Measurements from ENCODE around the gene AJAP1.

The AJAP1 gene

GRCh38 chr1:4786055-4786454 lies 131.6 kb downstream of the AJAP1 start:
- no peaks in the 10 kb centered on the region for H3K9me3 ChIP-seq (ENCODE audit: severe bottlenecking)
- no peak overlapping the region for H3K27ac ChIP-seq (ENCODE audit: poor library complexity, severe bottlenecking)
- no peak overlapping the region for H3K4me3 ChIP-seq (ENCODE audit: severe bottlenecking)
- no peak for TF ChIP-seq CTCF (IDR thresholded peaks at IDR 0.05; ENCODE audit: poor library complexity, severe bottlenecking)
- DNase-seq (ENCODE audit: low spot score) (no peak), ATAC-seq (ENCODE audit: low read depth) (no peak)
- no peaks in the 10 kb centered on the region for H3K4me1 ChIP-seq (ENCODE audit: insufficient read depth, poor library complexity, severe bottlenecking)
- H3K36me3 ChIP-seq (ENCODE audit: low read depth) = no peaks in the 10 kb centered on the region
- H3K27me3 ChIP-seq (ENCODE audit: insufficient read depth, poor library complexity, severe bottlenecking) = no peaks in the 10 kb centered on the region

- Histone ChIP-seq H3K4me1 (ENCODE audit: insufficient read depth, poor library complexity, severe bottlenecking) (no peaks in the 10 kb centered on the region), H3K36me3 (ENCODE audit: low read depth) (no peaks in the 10 kb centered on the region), H3K27me3 (ENCODE audit: insufficient read depth, poor library complexity, severe bottlenecking) (no peaks in the 10 kb centered on the region), H3K9me3 (ENCODE audit: severe bottlenecking) (no peaks in the 10 kb centered on the region), H3K4me3 (ENCODE audit: severe bottlenecking) (no peak overlapping the region), H3K27ac (ENCODE audit: poor library complexity, severe bottlenecking) (no peak overlapping the region)
- ATAC-seq (ENCODE audit: low read depth) = no peak
- TF ChIP-seq CTCF (IDR thresholded peaks at IDR 0.05; ENCODE audit: poor library complexity, severe bottlenecking) = no peak
- DNase-seq (ENCODE audit: low spot score) = no peak
Observed at GRCh38 chr1:4787551-4787950, 133.1 kb downstream of the AJAP1 start.

- Histone ChIP-seq H3K9me3 (ENCODE audit: severe bottlenecking) (no peaks in the 10 kb centered on the region), H3K4me1 (ENCODE audit: insufficient read depth, poor library complexity, severe bottlenecking) (no peaks in the 10 kb centered on the region), H3K27ac (ENCODE audit: poor library complexity, severe bottlenecking) (no peak overlapping the region), H3K36me3 (ENCODE audit: low read depth) (no peaks in the 10 kb centered on the region), H3K4me3 (ENCODE audit: severe bottlenecking) (no peak overlapping the region), H3K27me3 (ENCODE audit: insufficient read depth, poor library complexity, severe bottlenecking) (no peaks in the 10 kb centered on the region)
- no peak for ATAC-seq (ENCODE audit: low read depth)
- no peak for DNase-seq (ENCODE audit: low spot score)
- TF ChIP-seq CTCF (IDR thresholded peaks at IDR 0.05; ENCODE audit: poor library complexity, severe bottlenecking) = no peak
Observed at GRCh38 chr1:4792565-4792964, 138.2 kb downstream of the AJAP1 start.

- H3K9me3 ChIP-seq (ENCODE audit: severe bottlenecking) = no peaks in the 10 kb centered on the region
- no peak for DNase-seq (ENCODE audit: low spot score)
- H3K36me3 ChIP-seq (ENCODE audit: low read depth) = no peaks in the 10 kb centered on the region
- no peaks in the 10 kb centered on the region for H3K4me1 ChIP-seq (ENCODE audit: insufficient read depth, poor library complexity, severe bottlenecking)
- no peak for TF ChIP-seq CTCF (IDR thresholded peaks at IDR 0.05; ENCODE audit: poor library complexity, severe bottlenecking)
- no peak overlapping the region for H3K27ac ChIP-seq (ENCODE audit: poor library complexity, severe bottlenecking)
- H3K4me3 ChIP-seq (ENCODE audit: severe bottlenecking) = no peak overlapping the region
- H3K27me3 ChIP-seq (ENCODE audit: insufficient read depth, poor library complexity, severe bottlenecking) = no peaks in the 10 kb centered on the region
- no peak for ATAC-seq (ENCODE audit: low read depth)
Observed at GRCh38 chr1:4794020-4794780, 139.8 kb downstream of the AJAP1 start.

Measured in RWPE2 (cell line).